C1 segment of cervical spinal cord (tissue), 14 donors: ENCODE measurements around the gene CRB3.
A peak's percentile ranks its signal among the peaks of the same experiment; 100 is the strongest.

Experiments used
- DNase-seq, 14 donors: peaks; one replicate each; lab custom pipeline; 2025; lab: John Stamatoyannopoulos, UW

Gene CRB3

GRCh38 chr19:6491802-6492592 lies 27.9 kb downstream of the CRB3 start:
- no peak for DNase-seq

GRCh38 chr19:6494438-6495036 lies 30.5 kb downstream of the CRB3 start:
- DNase-seq: no peak

GRCh38 chr19:6495947-6496346 lies 31.9 kb downstream of the CRB3 start:
- DNase-seq: no peak

GRCh38 chr19:6498294-6499036 lies 34.4 kb downstream of the CRB3 start:
- DNase-seq: no peak

GRCh38 chr19:6499052-6499790 lies 35.1 kb downstream of the CRB3 start:
- DNase-seq: peak in 2 of 14 donors; percentile 15 to 86

GRCh38 chr19:6500837-6501739 lies 37.0 kb downstream of the CRB3 start:
- peak in 3 of 14 donors; percentile 17 to 91 (median 31) for DNase-seq

- DNase-seq: peak in 13 of 14 donors; percentile 24 to 84 (median 65)
Observed at GRCh38 chr19:6501740-6502648, 37.9 kb downstream of the CRB3 start, which contains the start of gene TUBB4A. Gene TUBB4A, minus strand, starts transcription at chr19:6502309. Its CDS starts 97 bp downstream, at chr19:6502212.

GRCh38 chr19:6503407-6504201 lies 39.5 kb downstream of the CRB3 start:
- DNase-seq: no peak

- DNase-seq: peak in 1 of 14 donors; percentile 15
Observed at GRCh38 chr19:6508028-6508771, 44.1 kb downstream of the CRB3 start.

GRCh38 chr19:6509118-6509971 lies 45.3 kb downstream of the CRB3 start:
- peak in 13 of 14 donors; percentile 45 to 97 (median 89) for DNase-seq

GRCh38 chr19:6510618-6511017 lies 46.5 kb downstream of the CRB3 start:
- DNase-seq: no peak

GRCh38 chr19:6514089-6514488 lies 50.0 kb downstream of the CRB3 start:
- DNase-seq: no peak

- DNase-seq: no peak
Observed at GRCh38 chr19:6514926-6515544, 51.0 kb downstream of the CRB3 start.

GRCh38 chr19:6516018-6516658 lies 52.1 kb downstream of the CRB3 start:
- DNase-seq: peak in 13 of 14 donors; percentile 38 to 95 (median 83)
